ENCODE results near the gene RRAS2. TPM values are rescaled to one million over a fixed set of nuclear protein-coding genes. Genes with fewer than 3 reads are reported as not detected.
A peak's percentile ranks its signal among the peaks of the same experiment; 100 is the strongest.

The RRAS2 gene
- total RNA-seq, 1 donor from 2014 or later: 150 TPM

DNA sequence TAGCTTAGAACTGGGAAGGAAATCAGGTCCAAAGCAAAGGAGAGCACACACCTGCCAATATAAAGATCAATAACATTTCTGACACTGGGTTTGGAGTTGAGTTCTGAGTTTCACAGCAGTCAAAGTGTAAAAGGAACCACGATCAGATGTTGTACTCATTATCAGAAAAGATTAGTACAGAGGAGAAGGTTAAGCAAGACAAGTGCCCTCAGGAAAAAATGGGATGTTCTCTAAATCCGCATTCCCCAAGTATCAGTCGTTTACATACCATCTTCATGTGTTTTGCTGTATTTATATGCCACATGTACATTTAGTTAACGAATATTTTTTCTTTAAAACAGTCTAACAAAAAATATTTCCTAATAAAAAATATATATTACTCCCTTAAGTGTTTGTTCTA is 23.0 kb upstream of the RRAS2 start:
- DNase-seq (ENCODE audit: low read depth) (no peak), FAIRE-seq (no peak)
- H3K27ac ChIP-seq (ENCODE audit: low read depth, low read length): no peak overlapping the region
- no peaks in the 10 kb centered on the region for H3K36me3 ChIP-seq (ENCODE audit: insufficient read depth, low read length)
- no peaks in the 10 kb centered on the region for H4K20me1 ChIP-seq (ENCODE audit: insufficient read depth, low read length)
- H3K79me2 ChIP-seq (ENCODE audit: insufficient read depth, low read length): no peaks in the 10 kb centered on the region
- peaks cover 7% of the 10 kb centered on the region for H3K4me1 Mint-ChIP-seq (ENCODE audit: low read depth, unreplicated experiment)
- no peaks in the 10 kb centered on the region for H3K36me3 Mint-ChIP-seq (ENCODE audit: low read depth, unreplicated experiment)
- no peaks in the 10 kb centered on the region for H3K9me3 ChIP-seq (ENCODE audit: insufficient read depth, low read depth, low read length)
- no peak overlapping the region for H2AFZ ChIP-seq (ENCODE audit: low read depth, low read length)
- H3K4me3 ChIP-seq (ENCODE audit: insufficient read depth, low read depth, low read length): no peak overlapping the region
- H3K4me3 Mint-ChIP-seq (ENCODE audit: unreplicated experiment): peak overlapping the region; percentile 75
- no peaks in the 10 kb centered on the region for H3K27me3 ChIP-seq (ENCODE audit: insufficient read depth, low read length)
- no peaks in the 10 kb centered on the region for H3K4me1 ChIP-seq (ENCODE audit: insufficient read depth, low read length)
- H3K4me2 ChIP-seq (ENCODE audit: low read length): peak overlapping the region; percentile 95
- TF ChIP-seq CTCF (IDR thresholded peaks at IDR 0.05; ENCODE audit: insufficient read depth, low read depth, low read length): no peak
- H3K27me3 Mint-ChIP-seq (ENCODE audit: low read depth, unreplicated experiment): peaks cover 23% of the 10 kb centered on the region
- H3K9ac ChIP-seq (ENCODE audit: low read length): no peak overlapping the region
- no peaks in the 10 kb centered on the region for H3K9me3 Mint-ChIP-seq (ENCODE audit: unreplicated experiment)
- no peak overlapping the region for H3K27ac Mint-ChIP-seq (ENCODE audit: unreplicated experiment)

DNA sequence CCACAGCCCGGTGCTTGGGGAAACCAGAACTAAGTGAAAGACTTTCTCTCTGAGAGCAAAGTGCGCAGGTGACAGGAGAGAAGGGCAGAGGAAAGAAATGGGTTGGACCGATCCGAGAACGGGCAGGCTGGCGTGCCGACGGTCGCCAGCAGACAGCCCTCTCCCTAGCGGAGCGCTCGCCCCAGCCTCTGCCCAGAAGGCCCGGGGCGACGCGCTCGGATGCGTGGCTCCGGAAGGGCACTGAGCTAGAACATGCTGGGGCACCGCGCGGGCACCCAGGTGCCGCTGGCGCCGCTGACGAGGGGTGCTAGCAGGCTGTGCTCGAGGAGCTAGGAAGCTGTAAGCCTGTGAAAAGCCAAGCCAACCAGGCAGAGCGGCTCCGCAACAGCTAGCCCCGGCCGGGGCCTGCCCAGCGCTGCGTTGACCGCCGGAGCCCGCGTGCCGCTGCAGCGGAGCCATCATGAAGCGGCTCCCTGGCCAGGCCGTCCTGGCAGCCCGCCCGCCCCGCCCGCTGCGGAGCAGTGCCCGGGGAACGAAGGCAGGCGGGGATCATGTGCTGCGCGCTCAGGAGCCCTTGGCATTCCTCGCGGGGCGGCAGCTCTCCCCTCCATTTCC is 22.1 kb upstream of the RRAS2 start:
- peak; percentile 35 for DNase-seq (ENCODE audit: low read depth)
- Histone ChIP-seq H3K4me3 (ENCODE audit: insufficient read depth, low read depth, low read length) (peak overlapping the region; percentile 61), H2AFZ (ENCODE audit: low read depth, low read length) (peak overlapping the region; percentile 95), H3K9ac (ENCODE audit: low read length) (peak overlapping the region; percentile 75), H3K27ac (ENCODE audit: low read depth, low read length) (no peak overlapping the region), H3K4me1 (ENCODE audit: insufficient read depth, low read length) (no peaks in the 10 kb centered on the region), H3K79me2 (ENCODE audit: insufficient read depth, low read length) (no peaks in the 10 kb centered on the region), H3K9me3 (ENCODE audit: insufficient read depth, low read depth, low read length) (no peaks in the 10 kb centered on the region), H3K36me3 (ENCODE audit: insufficient read depth, low read length) (no peaks in the 10 kb centered on the region), H4K20me1 (ENCODE audit: insufficient read depth, low read length) (no peaks in the 10 kb centered on the region), H3K4me2 (ENCODE audit: low read length) (peak overlapping the region; percentile 95), H3K27me3 (ENCODE audit: insufficient read depth, low read length) (no peaks in the 10 kb centered on the region)
- no peak for TF ChIP-seq CTCF (IDR thresholded peaks at IDR 0.05; ENCODE audit: insufficient read depth, low read depth, low read length)
- TF ChIP-seq EZH2 (IDR thresholded peaks at IDR 0.05; ENCODE audit: insufficient read depth, low read length): no peak
- Mint-ChIP-seq H3K4me1 (ENCODE audit: low read depth, unreplicated experiment) (peaks cover 6% of the 10 kb centered on the region), H3K9me3 (ENCODE audit: unreplicated experiment) (no peaks in the 10 kb centered on the region), H3K27ac (ENCODE audit: unreplicated experiment) (no peak overlapping the region), H3K36me3 (ENCODE audit: low read depth, unreplicated experiment) (no peaks in the 10 kb centered on the region), H3K27me3 (ENCODE audit: low read depth, unreplicated experiment) (peaks cover 23% of the 10 kb centered on the region), H3K4me3 (ENCODE audit: unreplicated experiment) (peak overlapping the region; percentile 79)
- FAIRE-seq: no peak

DNA sequence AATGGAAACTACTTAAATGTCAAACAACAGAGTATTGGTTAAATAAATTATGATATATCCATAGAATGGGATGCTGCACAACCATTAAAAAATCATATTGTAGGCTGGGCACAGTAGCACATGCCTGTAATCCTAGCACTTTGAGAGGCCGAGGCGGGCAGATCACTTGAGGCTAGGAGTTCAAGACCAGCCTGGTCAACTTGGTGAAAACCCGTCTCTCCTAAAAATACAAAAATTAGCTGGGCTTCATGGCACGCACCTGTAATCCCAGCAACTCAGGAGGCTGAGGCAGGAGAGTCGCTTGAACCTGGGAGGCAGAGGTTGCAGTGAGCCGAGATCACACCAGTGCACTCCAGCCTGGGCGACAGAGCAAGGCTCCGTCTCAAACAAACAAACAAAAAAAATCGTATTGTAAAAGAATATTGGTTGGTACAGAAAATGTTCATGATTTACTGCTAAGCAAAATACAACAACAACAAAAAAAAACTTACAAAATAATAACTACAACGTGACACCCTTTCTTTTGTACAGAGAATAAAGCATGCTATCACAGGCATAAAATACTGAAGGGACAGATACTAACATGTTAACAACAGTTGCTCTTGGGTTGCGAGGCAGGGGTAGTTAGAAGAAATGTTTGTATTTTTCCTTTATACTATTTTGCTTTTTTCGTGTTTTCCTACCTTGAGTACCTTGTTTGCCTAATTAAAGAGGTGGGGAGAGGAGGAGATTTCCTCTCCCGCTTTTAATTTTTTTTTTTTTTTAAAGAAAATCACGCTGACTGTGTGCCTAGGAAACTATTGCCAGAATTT is 21.3 kb upstream of the RRAS2 start:
- no peaks in the 10 kb centered on the region for H3K27me3 ChIP-seq (ENCODE audit: insufficient read depth, low read length)
- no peaks in the 10 kb centered on the region for H3K36me3 ChIP-seq (ENCODE audit: insufficient read depth, low read length)
- Mint-ChIP-seq H3K4me3 (ENCODE audit: unreplicated experiment) (peak overlapping the region; percentile 79), H3K27me3 (ENCODE audit: low read depth, unreplicated experiment) (peaks cover 20% of the 10 kb centered on the region), H3K36me3 (ENCODE audit: low read depth, unreplicated experiment) (no peaks in the 10 kb centered on the region), H3K9me3 (ENCODE audit: unreplicated experiment) (no peaks in the 10 kb centered on the region), H3K4me1 (ENCODE audit: low read depth, unreplicated experiment) (peaks cover 6% of the 10 kb centered on the region), H3K27ac (ENCODE audit: unreplicated experiment) (no peak overlapping the region)
- no peaks in the 10 kb centered on the region for H3K9me3 ChIP-seq (ENCODE audit: insufficient read depth, low read depth, low read length)
- no peaks in the 10 kb centered on the region for H3K79me2 ChIP-seq (ENCODE audit: insufficient read depth, low read length)
- TF ChIP-seq CTCF (IDR thresholded peaks at IDR 0.05; ENCODE audit: insufficient read depth, low read depth, low read length): no peak
- no peak for TF ChIP-seq EZH2 (IDR thresholded peaks at IDR 0.05; ENCODE audit: insufficient read depth, low read length)
- peak overlapping the region; percentile 95 for H3K4me2 ChIP-seq (ENCODE audit: low read length)
- peak overlapping the region; percentile 61 for H3K4me3 ChIP-seq (ENCODE audit: insufficient read depth, low read depth, low read length)
- peak overlapping the region; percentile 75 for H3K9ac ChIP-seq (ENCODE audit: low read length)
- no peaks in the 10 kb centered on the region for H3K4me1 ChIP-seq (ENCODE audit: insufficient read depth, low read length)
- no peak for DNase-seq (ENCODE audit: low read depth)
- H2AFZ ChIP-seq (ENCODE audit: low read depth, low read length): peak overlapping the region; percentile 95
- no peaks in the 10 kb centered on the region for H4K20me1 ChIP-seq (ENCODE audit: insufficient read depth, low read length)
- no peak overlapping the region for H3K27ac ChIP-seq (ENCODE audit: low read depth, low read length)
- FAIRE-seq: no peak

All from astrocyte (in vitro differentiated cells and primary cell).